Measurements from ENCODE around the gene MACROH2A1.
"Not testable (repeated sequence)": the region's sequence is repeated elsewhere in the genome, so short reads cannot be mapped to it uniquely, and the experiment has no call there.

The MACROH2A1 gene

GRCh38 chr5:135364421-135365262, 34.4 kb downstream of the MACROH2A1 start:
- Histone ChIP-seq H3K4me3 (no peak overlapping the region), H3K27ac (no peak overlapping the region)

GRCh38 chr5:135363342-135363741, 35.7 kb downstream of the MACROH2A1 start:
- not testable (repeated sequence) for H3K4me3 ChIP-seq, H3K27ac ChIP-seq

- Histone ChIP-seq H3K4me3 (no peak overlapping the region), H3K27ac (no peak overlapping the region)
These were observed 36.9 kb downstream of the MACROH2A1 start for GRCh38 chr5:135362102-135362501.

GRCh38 chr5:135360278-135361274, 38.5 kb downstream of the MACROH2A1 start:
- no peak overlapping the region for H3K4me3 ChIP-seq
- H3K27ac ChIP-seq, result no peak overlapping the region

- Histone ChIP-seq H3K4me3 (no peak overlapping the region), H3K27ac (no peak overlapping the region)
These were observed 39.5 kb downstream of the MACROH2A1 start for GRCh38 chr5:135359374-135360165.

- Histone ChIP-seq H3K27ac (no peak overlapping the region), H3K4me3 (no peak overlapping the region)
These were observed 41.3 kb downstream of the MACROH2A1 start for GRCh38 chr5:135357685-135358084.

GRCh38 chr5:135356522-135357318, 42.3 kb downstream of the MACROH2A1 start:
- peak overlapping the region in 3 of 21 experiments; percentile 28 to 57 (median 38) for H3K27ac ChIP-seq
- H3K4me3 ChIP-seq, result no peak overlapping the region

GRCh38 chr5:135355169-135355568, 43.9 kb downstream of the MACROH2A1 start:
- peak overlapping the region in 3 of 21 experiments; percentile 4 to 41 (median 35) for H3K27ac ChIP-seq
- H3K4me3 ChIP-seq, result no peak overlapping the region

GRCh38 chr5:135353952-135354721, 44.9 kb downstream of the MACROH2A1 start:
- Histone ChIP-seq H3K4me3 (no peak overlapping the region), H3K27ac (peak overlapping the region in 5 of 21 experiments; percentile 4 to 64 (median 41))

GRCh38 chr5:135350536-135350935, 48.5 kb downstream of the MACROH2A1 start:
- H3K27ac ChIP-seq, result no peak overlapping the region
- no peak overlapping the region for H3K4me3 ChIP-seq

GRCh38 chr5:135349886-135350285, 49.1 kb downstream of the MACROH2A1 start:
- H3K27ac ChIP-seq, result no peak overlapping the region
- no peak overlapping the region for H3K4me3 ChIP-seq

- Histone ChIP-seq H3K27ac (no peak overlapping the region), H3K4me3 (no peak overlapping the region)
These were observed 49.6 kb downstream of the MACROH2A1 start for GRCh38 chr5:135349451-135349850.

- Histone ChIP-seq H3K27ac (no peak overlapping the region), H3K4me3 (no peak overlapping the region)
These were observed 50.1 kb downstream of the MACROH2A1 start for GRCh38 chr5:135348918-135349317.

- H3K4me3 ChIP-seq, result no peak overlapping the region
- H3K27ac ChIP-seq, result no peak overlapping the region
These were observed 51.6 kb downstream of the MACROH2A1 start for GRCh38 chr5:135347392-135347791.

- no peak overlapping the region for H3K4me3 ChIP-seq
- no peak overlapping the region for H3K27ac ChIP-seq
These were observed 52.9 kb downstream of the MACROH2A1 start for GRCh38 chr5:135345956-135346731.

- H3K27ac ChIP-seq, result no peak overlapping the region
These were observed 54.7 kb downstream of the MACROH2A1 start for GRCh38 chr5:135344349-135344748.

GRCh38 chr5:135343413-135343812, 55.6 kb downstream of the MACROH2A1 start:
- H3K4me3 ChIP-seq, result no peak overlapping the region
- H3K27ac ChIP-seq, result no peak overlapping the region

More at GRCh38 chr5:135344349-135344748, 54.7 kb downstream of the MACROH2A1 start:
- no peak overlapping the region for H3K4me3 ChIP-seq
